ENCODE measurements around the gene MLIP. TPM values are rescaled to one million over a fixed set of nuclear protein-coding genes. Genes with fewer than 3 reads are reported as not detected.
"Not testable (repeated sequence)": the region's sequence is repeated elsewhere in the genome, so short reads cannot be mapped to it uniquely, and the experiment has no call there.

Gene MLIP
- 0.58 and 2.9 TPM in 2 replicates for total RNA-seq

GRCh38 chr6:54111341-54112045, at the start of gene MLIP:
TSS of gene MLIP (plus strand) at chr6:54111443. CDS start at chr6:54111480, 37 bp downstream.
- no peak for DNase-seq (ENCODE audit: extremely low read depth, low read depth, low spot score)

DNA sequence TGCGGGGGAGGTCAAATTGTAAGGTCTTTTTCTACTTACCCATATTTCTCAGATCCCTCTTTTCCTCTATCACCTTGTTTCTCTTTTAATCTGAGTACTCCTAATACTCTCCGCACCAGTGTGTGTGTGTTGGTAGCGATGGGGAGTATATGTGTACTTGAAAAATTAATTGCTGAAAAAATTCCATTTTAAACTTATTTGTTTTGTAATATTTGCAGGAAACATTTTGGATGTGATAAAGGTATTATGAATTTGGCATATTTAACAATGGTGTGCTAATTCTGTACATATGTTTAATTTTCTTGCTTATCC, 48.1 kb upstream of the MLIP start:
- DNase-seq (ENCODE audit: extremely low read depth, low read depth, low spot score): no peak

DNA sequence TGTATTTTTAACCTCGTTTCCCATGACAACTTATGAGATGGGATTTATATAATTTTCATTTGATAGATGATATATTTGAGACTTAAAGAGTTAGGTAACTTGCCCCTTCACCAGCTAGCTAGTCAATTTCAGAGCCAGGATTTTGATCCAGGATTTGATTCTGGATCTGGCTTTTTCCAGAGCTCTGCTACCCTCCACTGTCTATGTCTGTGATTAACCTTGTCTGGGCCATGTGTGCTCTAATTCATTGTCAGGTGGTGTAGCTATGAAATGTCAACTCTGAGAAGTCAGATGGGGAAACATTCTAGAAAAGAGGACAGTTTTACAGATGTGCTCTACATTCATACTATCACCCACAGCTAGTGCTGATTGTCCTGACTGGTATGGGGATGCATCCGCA, 42.5 kb upstream of the MLIP start:
- no peak for DNase-seq (ENCODE audit: extremely low read depth, low read depth, low spot score)

DNA sequence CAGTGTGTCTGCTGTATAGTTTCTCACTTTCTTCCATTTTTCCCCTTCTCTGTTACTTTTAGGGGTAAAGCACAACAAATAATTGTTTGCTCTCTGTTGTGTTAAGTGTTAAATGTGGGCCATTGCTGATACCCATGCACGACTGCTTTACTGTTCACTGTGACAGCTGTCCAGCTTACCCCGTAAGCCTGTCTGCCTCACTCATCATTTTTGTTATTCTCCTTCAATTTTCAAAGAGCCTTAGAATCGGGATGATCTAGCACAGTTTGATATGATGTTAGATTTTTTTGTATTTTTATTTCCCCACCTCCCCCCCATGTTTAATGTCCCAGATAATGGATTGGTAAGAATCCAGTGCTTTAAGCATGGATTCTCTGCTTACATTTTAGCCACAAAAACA, 41.2 kb upstream of the MLIP start:
- no peak for DNase-seq (ENCODE audit: extremely low read depth, low read depth, low spot score)

- no peak for DNase-seq (ENCODE audit: extremely low read depth, low read depth, low spot score)
These were observed 39.4 kb upstream of the MLIP start for GRCh38 chr6:54071821-54072340.

DNA sequence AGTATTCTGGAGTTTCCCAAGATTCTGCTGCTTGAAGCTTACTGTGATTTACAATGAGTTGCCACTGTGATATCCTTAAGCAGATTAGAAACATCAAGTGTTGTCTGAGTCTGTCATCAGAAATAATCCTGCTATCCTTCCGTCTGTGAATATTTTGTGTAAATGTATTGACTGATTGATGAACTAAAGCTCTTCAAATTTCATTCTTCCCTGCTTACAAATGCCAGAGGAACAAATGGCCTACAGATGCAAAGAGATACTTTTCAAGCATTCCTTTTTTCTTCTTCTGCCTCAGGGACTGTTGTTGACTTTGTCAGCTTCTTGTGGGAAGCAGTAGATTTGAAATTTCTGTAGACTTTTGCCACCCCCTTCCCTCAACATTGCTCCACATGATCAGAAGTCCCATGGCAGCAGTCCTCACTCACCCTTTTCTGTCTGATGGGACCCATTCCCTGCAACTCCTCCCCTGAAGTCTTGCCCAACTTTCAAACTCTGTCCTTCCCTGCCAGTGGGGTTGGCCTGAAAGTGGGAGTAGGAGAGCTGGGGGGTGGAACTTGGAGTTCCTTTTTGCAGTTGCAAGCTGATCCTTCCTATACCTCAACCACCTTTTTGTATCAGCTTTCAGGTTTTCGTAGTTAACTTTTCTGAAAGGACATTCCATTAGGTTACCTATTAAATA, 38.5 kb upstream of the MLIP start:
- no peak for DNase-seq (ENCODE audit: extremely low read depth, low read depth, low spot score)

- DNase-seq (ENCODE audit: extremely low read depth, low read depth, low spot score): no peak
These were observed 37.8 kb upstream of the MLIP start for GRCh38 chr6:54073487-54073886.

- no peak for DNase-seq (ENCODE audit: extremely low read depth, low read depth, low spot score)
These were observed 37.1 kb upstream of the MLIP start for GRCh38 chr6:54074109-54074508.

GRCh38 chr6:54074578-54075195, 36.6 kb upstream of the MLIP start:
- no peak for DNase-seq (ENCODE audit: extremely low read depth, low read depth, low spot score)

GRCh38 chr6:54076159-54076789, 35.0 kb upstream of the MLIP start:
- DNase-seq (ENCODE audit: extremely low read depth, low read depth, low spot score): no peak

DNA sequence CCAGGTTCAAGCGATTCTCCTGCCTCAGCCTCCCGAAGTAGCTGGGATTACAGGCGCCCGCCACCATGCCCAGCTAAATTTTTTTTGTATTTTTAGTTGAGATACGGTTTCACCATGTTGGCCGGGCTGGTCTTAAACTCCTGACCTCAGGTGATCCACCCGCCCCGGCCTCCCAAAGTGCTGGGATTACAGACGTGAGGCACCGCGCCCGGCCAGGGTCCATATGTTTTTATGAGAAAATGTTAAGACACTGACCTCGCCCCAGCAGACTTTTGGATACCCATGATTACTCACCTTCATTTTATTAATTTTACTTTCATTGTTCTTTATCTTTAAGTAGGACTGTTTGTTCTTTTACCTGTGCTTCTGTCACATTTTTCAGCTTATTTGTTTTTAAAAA, 29.7 kb upstream of the MLIP start:
- DNase-seq (ENCODE audit: extremely low read depth, low read depth, low spot score): not testable (repeated sequence)

DNA sequence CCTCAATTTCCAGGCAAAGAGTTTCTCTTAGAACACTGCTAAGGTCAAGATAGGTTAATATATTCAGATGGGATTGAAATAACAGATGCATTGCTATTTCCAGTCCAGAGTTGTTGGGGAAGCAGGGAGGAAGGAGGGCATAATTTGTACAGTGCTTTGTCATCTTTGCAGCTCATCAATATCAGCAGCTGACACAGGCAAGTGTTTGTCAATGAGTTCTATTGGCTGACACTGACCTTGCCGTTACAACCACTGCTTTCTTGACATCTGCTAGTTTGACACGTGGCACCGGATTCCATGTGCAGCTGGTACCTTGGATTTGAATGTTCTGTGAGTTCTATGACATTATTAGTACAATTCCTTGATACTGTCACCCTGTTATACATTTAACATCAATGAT, 28.0 kb upstream of the MLIP start:
- DNase-seq (ENCODE audit: extremely low read depth, low read depth, low spot score): no peak

DNA sequence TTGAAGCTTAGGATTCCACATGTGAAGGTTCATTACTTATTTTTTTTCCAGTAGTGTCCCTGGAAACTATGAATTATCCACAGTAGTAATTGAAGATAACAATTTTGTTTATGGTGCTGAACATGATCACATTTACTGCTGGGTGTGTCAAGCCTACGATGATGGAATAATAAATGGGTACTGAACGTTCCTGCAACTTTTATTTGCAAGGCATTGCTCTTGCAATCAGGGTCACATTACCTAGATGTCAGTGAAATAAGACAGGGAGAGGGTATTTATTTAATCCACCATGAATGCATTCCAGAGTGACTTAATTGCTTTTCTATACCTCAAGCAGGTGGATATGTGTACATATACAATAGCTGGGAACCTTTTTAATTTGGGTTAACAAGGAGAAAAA, 27.0 kb upstream of the MLIP start:
- no peak for DNase-seq (ENCODE audit: extremely low read depth, low read depth, low spot score)

DNA sequence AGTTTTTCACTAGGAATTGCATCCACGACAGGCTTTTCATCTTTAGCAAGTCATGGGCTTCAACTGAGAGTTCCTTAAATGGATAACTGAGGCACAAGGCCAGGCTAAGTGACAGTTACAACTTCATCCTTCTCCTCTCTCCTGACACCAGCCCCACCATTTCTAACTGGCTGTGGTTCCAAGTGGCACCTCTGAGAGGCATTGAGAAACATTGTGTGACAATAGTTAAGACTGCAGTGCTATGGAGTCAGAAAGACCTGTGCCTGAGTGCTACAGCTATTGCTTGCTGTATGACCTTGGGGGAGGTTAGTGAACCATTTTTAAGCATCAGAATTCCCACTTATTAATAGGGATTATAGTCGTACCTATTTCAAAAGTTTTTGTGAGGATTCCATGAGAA, 26.2 kb upstream of the MLIP start:
- DNase-seq (ENCODE audit: extremely low read depth, low read depth, low spot score): no peak

GRCh38 chr6:54085541-54085940, 25.7 kb upstream of the MLIP start:
- DNase-seq (ENCODE audit: extremely low read depth, low read depth, low spot score): no peak

DNA sequence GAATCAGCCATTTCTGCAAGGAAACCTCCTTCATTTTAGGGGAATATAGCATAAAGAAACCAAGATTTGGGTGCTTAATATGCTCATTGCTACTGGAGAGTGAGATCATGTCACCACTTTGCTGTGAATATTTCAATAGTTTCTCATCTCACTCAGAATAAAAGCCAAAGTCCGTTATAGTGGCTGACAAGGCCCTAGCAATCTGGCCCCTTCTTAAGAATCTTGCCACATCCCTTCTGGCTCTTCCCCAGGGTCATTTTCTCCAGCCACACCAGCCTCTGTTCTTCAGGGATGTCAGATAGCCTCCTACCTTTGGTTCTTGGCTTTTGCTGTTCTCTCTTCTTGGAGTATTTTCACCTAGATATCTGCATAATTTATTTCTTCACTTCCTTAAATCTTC, 24.8 kb upstream of the MLIP start:
- DNase-seq (ENCODE audit: extremely low read depth, low read depth, low spot score): no peak

- no peak for DNase-seq (ENCODE audit: extremely low read depth, low read depth, low spot score)
These were observed 23.5 kb upstream of the MLIP start for GRCh38 chr6:54087721-54088120.

DNA sequence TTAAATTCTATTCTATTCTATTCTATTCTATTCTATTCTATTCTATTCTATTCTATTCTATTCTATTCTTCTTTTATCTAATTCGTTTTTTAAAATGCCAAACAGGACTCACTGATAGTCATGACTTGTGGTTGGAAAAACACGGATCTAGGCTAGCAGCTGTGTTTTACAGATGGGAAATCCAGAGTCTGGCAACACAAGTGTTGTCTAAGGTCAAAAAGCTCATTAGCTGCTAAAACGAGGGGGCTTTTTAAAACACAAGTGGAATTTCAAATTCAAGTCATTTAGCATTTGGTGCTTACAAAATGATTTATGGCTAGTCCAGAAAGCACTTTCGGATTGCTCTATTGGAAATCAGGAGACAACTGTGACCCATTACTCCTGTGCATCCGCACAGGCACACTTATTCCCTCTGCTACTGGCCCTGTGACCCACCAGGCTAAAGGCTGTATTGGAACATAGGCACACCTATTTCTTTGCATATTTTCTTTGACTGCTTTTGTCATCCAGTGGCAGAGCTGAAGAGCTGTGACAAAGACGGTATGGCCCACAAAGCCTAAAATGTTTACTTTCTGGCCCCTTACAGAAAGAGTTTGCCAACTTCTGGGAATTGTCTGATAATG, 17.8 kb upstream of the MLIP start:
- no peak for DNase-seq (ENCODE audit: extremely low read depth, low read depth, low spot score)

DNA sequence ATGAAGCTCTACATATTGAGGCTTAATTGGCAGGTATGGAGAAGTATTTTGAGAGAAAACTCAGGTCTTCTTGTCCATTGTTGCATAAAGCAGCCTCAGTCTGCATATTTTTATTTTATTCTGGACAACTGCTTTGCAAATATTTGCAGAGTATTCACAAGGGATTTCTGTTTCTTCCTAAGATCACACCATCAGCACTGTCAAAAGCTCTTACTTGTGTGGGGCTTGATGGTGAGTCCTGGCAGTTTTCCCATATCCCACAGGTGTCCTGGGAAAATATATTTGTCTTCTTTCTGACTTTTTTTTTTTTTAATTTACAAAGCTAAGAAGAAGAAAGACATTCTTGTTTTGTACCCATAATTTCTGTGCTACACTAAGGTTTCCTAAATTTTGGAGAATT, 16.9 kb upstream of the MLIP start:
- DNase-seq (ENCODE audit: extremely low read depth, low read depth, low spot score): no peak

DNA sequence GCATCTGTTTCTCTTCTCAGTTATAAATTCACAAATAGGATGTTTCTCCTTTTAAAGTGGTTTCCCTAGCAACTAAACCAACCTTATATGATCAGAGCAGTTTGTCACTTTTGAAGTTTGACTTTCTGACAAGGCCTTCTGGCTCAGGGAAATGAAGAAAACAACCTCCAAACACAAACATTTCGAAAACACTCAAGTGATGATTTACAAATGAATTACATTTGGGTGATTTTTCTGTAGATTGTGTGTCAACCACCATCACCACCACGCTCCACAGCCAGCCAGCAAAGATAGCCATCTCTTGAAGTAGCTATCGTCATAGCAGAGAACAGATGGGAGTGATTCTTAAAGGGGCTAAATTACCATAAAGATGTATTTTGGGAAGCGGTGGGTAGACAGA, 16.5 kb upstream of the MLIP start:
- no peak for DNase-seq (ENCODE audit: extremely low read depth, low read depth, low spot score)

GRCh38 chr6:54095723-54096122, 15.5 kb upstream of the MLIP start:
- DNase-seq (ENCODE audit: extremely low read depth, low read depth, low spot score): no peak
